Ishikawa (cell line): ENCODE measurements around the gene PARP2.

Source experiments
- CEBPB ChIP-seq: IDR thresholded peaks from 2 replicates; pipeline ENCODE4 v1.6.1; 2012
- CREB1 ChIP-seq: IDR thresholded peaks from 2 replicates; pipeline ENCODE4 v1.6.1; 2012; ENCODE audit warnings: low read depth
- EGR1 ChIP-seq: IDR thresholded peaks from 2 replicates; pipeline ENCODE4 v1.6.1; 2012
- EP300 ChIP-seq: IDR thresholded peaks from 2 replicates; pipeline ENCODE4 v1.6.1; 2012; ENCODE audit warnings: borderline replicate concordance
- FOXM1 ChIP-seq: IDR thresholded peaks from 2 replicates; pipeline ENCODE4 v1.6.1; 2012; ENCODE audit warnings: low read depth, borderline replicate concordance
- NFIC ChIP-seq: IDR thresholded peaks from 2 replicates; pipeline ENCODE4 v1.6.1; 2012
- RAD21 ChIP-seq: IDR thresholded peaks from 2 replicates; pipeline ENCODE4 v1.6.1; 2012; ENCODE audit warnings: low read depth
- TAF1 ChIP-seq: IDR thresholded peaks from 2 replicates; pipeline ENCODE4 v1.6.1; 2012; ENCODE audit warnings: low read depth, mild to moderate bottlenecking
- TCF12 ChIP-seq: IDR thresholded peaks from 2 replicates; pipeline ENCODE4 v1.6.1; 2012; ENCODE audit warnings: low read depth
- TEAD4 ChIP-seq: IDR thresholded peaks from 2 replicates; pipeline ENCODE4 v1.6.1; 2012
- YY1 ChIP-seq: IDR thresholded peaks from 2 replicates; pipeline ENCODE4 v1.6.1; 2012; ENCODE audit warnings: low read depth
- ZBTB7A ChIP-seq: IDR thresholded peaks from 2 replicates; pipeline ENCODE4 v1.6.1; 2012; ENCODE audit warnings: low read depth
- TF ChIP-seq, protein P1 (sequence below): IDR thresholded peaks from 2 replicates; pipeline ENCODE4 v1.6.1; 2012; ENCODE audit warnings: low read depth, mild to moderate bottlenecking
- TF ChIP-seq, protein P2 (sequence below): IDR thresholded peaks from 2 replicates; pipeline ENCODE4 v1.6.1; 2012
- TF ChIP-seq, protein P3 (sequence below): IDR thresholded peaks from 2 replicates; pipeline ENCODE4 v1.6.1; 2012

The PARP2 gene

DNA sequence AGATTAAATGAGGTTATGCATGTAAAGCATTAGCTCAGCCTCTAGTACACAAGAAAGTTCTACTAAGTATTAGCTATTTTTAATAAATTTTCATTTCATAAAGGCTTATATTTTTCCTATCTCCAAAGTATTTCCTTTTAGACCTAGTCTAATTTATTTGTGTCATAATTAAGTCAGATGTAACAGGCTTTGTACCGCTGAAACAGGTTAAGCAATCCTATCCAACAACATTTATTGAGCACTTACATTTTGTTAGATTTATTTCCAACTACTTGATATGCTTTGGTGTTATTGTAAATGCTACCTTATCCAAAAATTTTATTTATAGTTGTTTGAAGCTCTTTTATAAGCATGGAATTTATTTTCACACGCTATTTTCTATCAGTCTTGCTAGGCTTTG is 1.8 kb upstream of the PARP2 start:
- TF ChIP-seq TAF1 (no peak), FOXM1 (no peak), YY1 (no peak), TEAD4 (no peak), RAD21 (no peak), CEBPB (no peak), TCF12 (no peak), NFIC (no peak)
- TF ChIP-seq, protein P1, sequence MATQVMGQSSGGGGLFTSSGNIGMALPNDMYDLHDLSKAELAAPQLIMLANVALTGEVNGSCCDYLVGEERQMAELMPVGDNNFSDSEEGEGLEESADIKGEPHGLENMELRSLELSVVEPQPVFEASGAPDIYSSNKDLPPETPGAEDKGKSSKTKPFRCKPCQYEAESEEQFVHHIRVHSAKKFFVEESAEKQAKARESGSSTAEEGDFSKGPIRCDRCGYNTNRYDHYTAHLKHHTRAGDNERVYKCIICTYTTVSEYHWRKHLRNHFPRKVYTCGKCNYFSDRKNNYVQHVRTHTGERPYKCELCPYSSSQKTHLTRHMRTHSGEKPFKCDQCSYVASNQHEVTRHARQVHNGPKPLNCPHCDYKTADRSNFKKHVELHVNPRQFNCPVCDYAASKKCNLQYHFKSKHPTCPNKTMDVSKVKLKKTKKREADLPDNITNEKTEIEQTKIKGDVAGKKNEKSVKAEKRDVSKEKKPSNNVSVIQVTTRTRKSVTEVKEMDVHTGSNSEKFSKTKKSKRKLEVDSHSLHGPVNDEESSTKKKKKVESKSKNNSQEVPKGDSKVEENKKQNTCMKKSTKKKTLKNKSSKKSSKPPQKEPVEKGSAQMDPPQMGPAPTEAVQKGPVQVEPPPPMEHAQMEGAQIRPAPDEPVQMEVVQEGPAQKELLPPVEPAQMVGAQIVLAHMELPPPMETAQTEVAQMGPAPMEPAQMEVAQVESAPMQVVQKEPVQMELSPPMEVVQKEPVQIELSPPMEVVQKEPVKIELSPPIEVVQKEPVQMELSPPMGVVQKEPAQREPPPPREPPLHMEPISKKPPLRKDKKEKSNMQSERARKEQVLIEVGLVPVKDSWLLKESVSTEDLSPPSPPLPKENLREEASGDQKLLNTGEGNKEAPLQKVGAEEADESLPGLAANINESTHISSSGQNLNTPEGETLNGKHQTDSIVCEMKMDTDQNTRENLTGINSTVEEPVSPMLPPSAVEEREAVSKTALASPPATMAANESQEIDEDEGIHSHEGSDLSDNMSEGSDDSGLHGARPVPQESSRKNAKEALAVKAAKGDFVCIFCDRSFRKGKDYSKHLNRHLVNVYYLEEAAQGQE: no peak
- TF ChIP-seq, protein P2, sequence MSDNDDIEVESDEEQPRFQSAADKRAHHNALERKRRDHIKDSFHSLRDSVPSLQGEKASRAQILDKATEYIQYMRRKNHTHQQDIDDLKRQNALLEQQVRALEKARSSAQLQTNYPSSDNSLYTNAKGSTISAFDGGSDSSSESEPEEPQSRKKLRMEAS: no peak

DNA sequence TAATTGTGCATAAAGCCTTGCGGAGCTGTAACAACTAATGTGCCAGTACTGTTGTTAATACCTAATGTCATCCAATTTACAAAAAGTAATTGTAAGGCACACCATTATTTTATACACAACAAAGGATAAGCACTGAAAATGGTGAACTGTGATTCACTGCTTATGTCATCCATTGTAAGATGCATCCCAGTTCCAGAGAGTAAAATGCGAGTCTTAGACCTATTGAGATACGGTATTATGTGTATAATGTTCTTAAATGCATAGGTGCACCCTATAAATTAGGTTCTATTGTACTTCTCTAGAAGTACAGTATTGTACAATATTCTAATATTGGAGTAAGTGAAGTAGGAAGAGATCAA is 406 bp downstream of the PARP2 start:
- TF ChIP-seq YY1: no peak
- TF ChIP-seq CREB1: no peak
- TF ChIP-seq EP300: no peak
- no peak for TF ChIP-seq TAF1
- TF ChIP-seq TCF12: no peak
- no peak for TF ChIP-seq FOXM1
- no peak for TF ChIP-seq CEBPB

DNA sequence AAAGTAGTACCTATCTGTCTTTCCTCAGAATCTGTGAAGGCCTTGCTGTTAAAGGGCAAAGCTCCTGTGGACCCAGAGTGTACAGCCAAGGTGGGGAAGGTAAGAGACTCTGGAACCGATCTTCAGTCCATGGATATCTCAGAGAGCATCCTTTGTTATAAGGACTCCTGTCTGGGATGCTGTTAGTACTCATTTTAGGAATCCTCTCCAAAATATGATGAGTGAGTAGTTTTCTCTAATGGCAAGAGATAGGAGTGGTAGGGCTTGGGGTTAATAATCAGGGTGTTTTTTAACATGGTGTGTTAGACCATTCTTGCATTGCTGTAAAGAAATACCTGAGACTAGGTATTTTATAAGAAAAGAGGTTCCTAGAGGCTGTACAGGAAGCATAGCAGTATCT is 1.9 kb downstream of the PARP2 start:
- TF ChIP-seq RAD21 (no peak), EGR1 (no peak), TEAD4 (no peak), CEBPB (no peak), TAF1 (no peak), TCF12 (no peak), FOXM1 (no peak)
- TF ChIP-seq, protein P3, sequence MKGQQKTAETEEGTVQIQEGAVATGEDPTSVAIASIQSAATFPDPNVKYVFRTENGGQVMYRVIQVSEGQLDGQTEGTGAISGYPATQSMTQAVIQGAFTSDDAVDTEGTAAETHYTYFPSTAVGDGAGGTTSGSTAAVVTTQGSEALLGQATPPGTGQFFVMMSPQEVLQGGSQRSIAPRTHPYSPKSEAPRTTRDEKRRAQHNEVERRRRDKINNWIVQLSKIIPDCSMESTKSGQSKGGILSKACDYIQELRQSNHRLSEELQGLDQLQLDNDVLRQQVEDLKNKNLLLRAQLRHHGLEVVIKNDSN: no peak
- TF ChIP-seq, protein P2: no peak
- TF ChIP-seq, protein P1: no peak

DNA sequence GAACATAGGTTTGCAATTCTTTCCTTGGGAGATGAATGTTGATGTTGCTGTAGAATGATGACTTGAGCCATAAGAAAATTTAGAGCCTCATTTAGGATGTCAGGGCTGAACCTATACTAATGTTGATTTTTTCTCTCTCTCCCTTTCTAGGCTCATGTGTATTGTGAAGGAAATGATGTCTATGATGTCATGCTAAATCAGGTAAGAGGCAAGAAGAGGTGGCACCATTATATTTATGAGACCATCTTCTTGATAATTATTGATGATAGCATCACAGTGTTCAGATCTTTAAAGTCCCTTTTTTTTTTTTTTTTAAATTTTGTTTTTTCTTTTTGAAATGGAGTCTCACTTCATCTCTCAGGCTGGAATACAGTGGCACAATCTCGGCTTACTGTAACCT is 3.3 kb downstream of the PARP2 start:
- TF ChIP-seq TCF12 (no peak), ZBTB7A (no peak), CREB1 (no peak), TAF1 (no peak), FOXM1 (no peak), NFIC (no peak), TEAD4 (no peak), RAD21 (no peak), YY1 (no peak), CEBPB (no peak), EGR1 (no peak), EP300 (no peak)
- TF ChIP-seq, protein P3: no peak
- TF ChIP-seq, protein P2: no peak
- TF ChIP-seq, protein P1: no peak

DNA sequence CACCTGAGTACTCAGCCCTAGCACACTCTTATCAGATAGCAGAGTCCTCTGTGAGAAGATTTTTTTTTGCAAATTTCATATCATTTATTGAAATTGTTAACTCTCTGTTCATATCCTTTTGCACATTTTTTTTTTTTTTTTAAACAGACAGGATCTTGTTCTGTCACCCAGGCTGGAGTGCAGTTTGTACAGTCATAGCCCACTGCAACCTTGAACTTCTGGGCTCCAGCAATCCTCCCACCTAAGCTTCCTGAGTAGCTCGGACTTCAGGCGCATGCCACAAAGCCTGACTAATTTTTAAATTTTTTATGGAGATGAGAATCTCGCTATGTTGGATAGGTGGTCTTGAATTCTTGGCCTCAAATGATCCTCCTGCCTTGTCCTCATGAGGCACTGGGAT is 4.3 kb downstream of the PARP2 start:
- TF ChIP-seq, protein P2: no peak
- TF ChIP-seq EGR1: no peak
